OCI-LY3 (cell line): Measurements from ENCODE around the gene PGAM5.

ENCODE experiments used
- H2AFZ ChIP-seq: fragments of 200-600, 300-600 bp; shearing (Covaris generic); 2 replicates; pipeline ENCODE4 v1.6.0; 2014; ENCODE audit warnings: antibody characterized with exemption, low read depth, low read length
- H3K27ac ChIP-seq: fragments of 200-600, 300-600 bp; sonication (generic); 2 replicates; pipeline ENCODE4 v1.5.1; 2014; ENCODE audit warnings: mild to moderate bottlenecking, low read length, moderate library complexity, mixed read lengths
- H3K27me3 ChIP-seq: fragments of 200-600, 300-600 bp; sonication (generic); 2 replicates; pipeline ENCODE4 v1.6.1; 2014; ENCODE audit warnings: low read depth, low read length, mixed read lengths
- H3K36me3 ChIP-seq: fragments of 200-600, 300-600 bp; sonication (generic); replicated peaks from 2 replicates; pipeline ENCODE3; 2014; ENCODE audit warnings: low read depth, low read length, mixed read lengths
- H3K4me1 ChIP-seq: fragments of 300-600, 200-600 bp; sonication (generic); 2 replicates; pipeline ENCODE4 v1.6.1; 2014; ENCODE audit warnings: low read length, mixed read lengths
- H3K4me2 ChIP-seq: fragments of 200-600, 300-600 bp; sonication (generic); 2 replicates; pipeline ENCODE4 v1.6.1; 2014; ENCODE audit warnings: low read length, mixed read lengths
- H3K4me3 ChIP-seq: fragments of 300-600, 200-600 bp; sonication (generic); 2 replicates; pipeline ENCODE4 v1.5.1; 2014; ENCODE audit warnings: antibody characterized with exemption, mild to moderate bottlenecking, low read length, moderate library complexity
- H3K79me2 ChIP-seq: fragments of 300-600, 200-600 bp; shearing (Covaris generic); 2 replicates; pipeline ENCODE4 v1.6.1; 2014; ENCODE audit warnings: mild to moderate bottlenecking, low read length, mixed read lengths
- H3K9ac ChIP-seq: fragments of 300-600, 200-600 bp; shearing (Covaris generic); 2 replicates; pipeline ENCODE4 v1.6.0; 2014; ENCODE audit warnings: mild to moderate bottlenecking, low read length, moderate library complexity
- H3K9me3 ChIP-seq: fragments of 200-600, 300-600 bp; shearing (Covaris generic); 2 replicates; pipeline ENCODE4 v1.6.1; 2014; ENCODE audit warnings: low read length, mixed read lengths; ENCODE audit not compliant: insufficient read depth
- H4K20me1 ChIP-seq: fragments of 200-600, 300-600 bp; sonication (generic); 2 replicates; pipeline ENCODE4 v1.6.1; 2016; ENCODE audit warnings: low read length, mixed read lengths; ENCODE audit not compliant: insufficient read depth
- EZH2phosphoT487 ChIP-seq: fragments of 200-600 bp; shearing (Covaris generic); IDR thresholded peaks from 2 replicates; pipeline ENCODE4 v1.6.1; 2018; ENCODE audit warnings: antibody characterized with exemption, mixed run types, low read depth
- TF ChIP-seq, protein P1 (sequence below): fragments of 200-600, 300-600 bp; sonication (generic); IDR thresholded peaks from 2 replicates; pipeline ENCODE4 v1.5.1; 2014; ENCODE audit warnings: antibody characterized with exemption, low read length, low read depth

Gene PGAM5

DNA sequence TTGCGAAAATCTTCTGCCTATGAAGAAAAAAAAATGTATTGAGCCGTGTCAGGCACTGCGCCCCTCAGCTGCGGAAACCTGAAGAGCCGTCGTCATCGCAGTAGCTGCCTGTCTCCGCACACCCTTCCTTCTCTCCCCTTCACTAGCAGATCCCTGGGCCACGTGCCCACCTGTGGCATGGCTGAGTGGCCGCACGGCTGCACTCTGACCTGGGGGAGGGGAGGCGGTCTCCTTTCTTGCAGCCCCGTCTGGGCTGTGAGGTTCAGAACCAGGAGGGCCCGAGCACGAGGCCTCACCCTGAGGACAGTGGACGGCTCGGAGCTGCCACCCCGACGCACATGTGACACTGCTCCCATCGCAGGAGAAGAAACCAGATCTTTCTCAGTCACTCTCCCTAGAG, 24.9 kb downstream of the PGAM5 start:
- TF ChIP-seq, protein P1, sequence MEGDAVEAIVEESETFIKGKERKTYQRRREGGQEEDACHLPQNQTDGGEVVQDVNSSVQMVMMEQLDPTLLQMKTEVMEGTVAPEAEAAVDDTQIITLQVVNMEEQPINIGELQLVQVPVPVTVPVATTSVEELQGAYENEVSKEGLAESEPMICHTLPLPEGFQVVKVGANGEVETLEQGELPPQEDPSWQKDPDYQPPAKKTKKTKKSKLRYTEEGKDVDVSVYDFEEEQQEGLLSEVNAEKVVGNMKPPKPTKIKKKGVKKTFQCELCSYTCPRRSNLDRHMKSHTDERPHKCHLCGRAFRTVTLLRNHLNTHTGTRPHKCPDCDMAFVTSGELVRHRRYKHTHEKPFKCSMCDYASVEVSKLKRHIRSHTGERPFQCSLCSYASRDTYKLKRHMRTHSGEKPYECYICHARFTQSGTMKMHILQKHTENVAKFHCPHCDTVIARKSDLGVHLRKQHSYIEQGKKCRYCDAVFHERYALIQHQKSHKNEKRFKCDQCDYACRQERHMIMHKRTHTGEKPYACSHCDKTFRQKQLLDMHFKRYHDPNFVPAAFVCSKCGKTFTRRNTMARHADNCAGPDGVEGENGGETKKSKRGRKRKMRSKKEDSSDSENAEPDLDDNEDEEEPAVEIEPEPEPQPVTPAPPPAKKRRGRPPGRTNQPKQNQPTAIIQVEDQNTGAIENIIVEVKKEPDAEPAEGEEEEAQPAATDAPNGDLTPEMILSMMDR: no peak

DNA sequence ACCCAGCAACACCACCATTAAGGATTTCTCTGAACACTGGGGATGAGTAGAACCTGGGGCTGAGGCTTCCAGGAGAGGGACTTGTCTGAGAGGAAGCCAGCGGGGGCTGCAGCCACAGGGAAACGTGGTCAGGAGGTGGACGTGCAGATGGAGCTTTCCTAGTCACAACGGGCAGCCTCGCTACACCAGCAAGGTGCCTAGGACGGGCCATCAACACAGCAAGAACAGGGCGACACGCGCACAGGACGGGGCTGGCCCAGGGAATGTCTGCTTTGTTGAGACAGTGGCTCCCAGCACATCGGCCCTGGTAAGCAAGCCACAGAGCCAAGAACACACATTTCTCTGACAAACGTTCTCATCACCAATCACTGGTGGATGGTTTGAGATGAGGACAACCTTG, 25.7 kb downstream of the PGAM5 start:
- TF ChIP-seq, protein P1: no peak
- TF ChIP-seq EZH2phosphoT487: no peak
- Histone ChIP-seq H3K36me3 (peaks cover 60% of the 10 kb centered on the region), H2AFZ (no peak overlapping the region), H3K27me3 (no peaks in the 10 kb centered on the region), H3K4me3 (no peak overlapping the region), H3K4me2 (no peak overlapping the region), H3K4me1 (no peaks in the 10 kb centered on the region), H3K9me3 (no peaks in the 10 kb centered on the region), H3K9ac (no peak overlapping the region), H4K20me1 (no peaks in the 10 kb centered on the region), H3K79me2 (no peaks in the 10 kb centered on the region), H3K27ac (no peak overlapping the region)

More for the DNA sequence above, 24.9 kb downstream of the PGAM5 start:
- no peak overlapping the region for H3K4me2 ChIP-seq
- H3K9ac ChIP-seq: no peak overlapping the region
- H3K36me3 ChIP-seq: peaks cover 65% of the 10 kb centered on the region
- H4K20me1 ChIP-seq: no peaks in the 10 kb centered on the region
- H3K79me2 ChIP-seq: no peaks in the 10 kb centered on the region
- no peak overlapping the region for H3K4me3 ChIP-seq
- H3K27me3 ChIP-seq: no peaks in the 10 kb centered on the region
- no peaks in the 10 kb centered on the region for H3K9me3 ChIP-seq
- no peaks in the 10 kb centered on the region for H3K4me1 ChIP-seq
- H3K27ac ChIP-seq: no peak overlapping the region
- H2AFZ ChIP-seq: no peak overlapping the region

DNA sequence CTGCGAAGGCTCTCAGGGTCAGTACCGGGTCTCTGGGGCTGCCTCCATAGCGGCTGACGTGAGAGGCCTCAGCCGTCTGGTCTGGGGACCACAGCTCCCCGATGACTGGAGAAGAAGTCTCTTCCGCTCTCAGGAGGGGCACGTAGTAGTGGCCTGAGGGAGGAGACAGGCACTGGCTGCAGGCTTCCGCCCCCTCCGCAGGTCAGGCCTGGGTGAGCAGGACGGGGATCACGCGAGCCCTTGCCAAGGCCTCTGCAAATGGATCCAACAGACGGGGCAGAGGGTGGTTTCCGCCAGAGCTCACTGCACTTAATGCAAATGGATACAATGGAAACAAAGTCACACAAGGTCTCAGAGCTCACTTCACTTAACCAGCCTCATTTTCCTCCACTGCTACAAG, 26.3 kb downstream of the PGAM5 start:
- H3K27me3 ChIP-seq: no peaks in the 10 kb centered on the region
- H3K79me2 ChIP-seq: no peaks in the 10 kb centered on the region
- H3K9ac ChIP-seq: no peak overlapping the region
- H3K27ac ChIP-seq: no peak overlapping the region
- no peaks in the 10 kb centered on the region for H3K4me1 ChIP-seq
- H3K4me2 ChIP-seq: no peak overlapping the region
- TF ChIP-seq, protein P1: no peak
- no peak for TF ChIP-seq EZH2phosphoT487
- H3K9me3 ChIP-seq: no peaks in the 10 kb centered on the region
- H4K20me1 ChIP-seq: no peaks in the 10 kb centered on the region
- H2AFZ ChIP-seq: no peak overlapping the region
- no peak overlapping the region for H3K4me3 ChIP-seq
- H3K36me3 ChIP-seq: peaks cover 62% of the 10 kb centered on the region

GRCh38 chr12:132739600-132740312, 29.1 kb downstream of the PGAM5 start:
- no peaks in the 10 kb centered on the region for H3K27me3 ChIP-seq
- peaks cover 72% of the 10 kb centered on the region for H3K36me3 ChIP-seq
- H3K27ac ChIP-seq: no peak overlapping the region
- H4K20me1 ChIP-seq: no peaks in the 10 kb centered on the region
- no peaks in the 10 kb centered on the region for H3K4me1 ChIP-seq
- no peak overlapping the region for H3K4me3 ChIP-seq
- peaks cover 20% of the 10 kb centered on the region for H3K79me2 ChIP-seq
- no peak overlapping the region for H3K4me2 ChIP-seq
- H2AFZ ChIP-seq: no peak overlapping the region
- TF ChIP-seq EZH2phosphoT487: no peak
- TF ChIP-seq, protein P1: no peak
- no peaks in the 10 kb centered on the region for H3K9me3 ChIP-seq
- H3K9ac ChIP-seq: no peak overlapping the region
